Activated CD8-positive, alpha-beta T cell treated with anti-CD3 and anti-CD28 coated beads for 36 hours (primary cell): ENCODE results near the gene CD248. TPM values are rescaled to one million over a fixed set of nuclear protein-coding genes. Genes with fewer than 3 reads are reported as not detected.
"Not testable (repeated sequence)": the region's sequence is repeated elsewhere in the genome, so short reads cannot be mapped to it uniquely, and the experiment has no call there.

Source experiments
- ATAC-seq: fragments of 200-7000 bp; cut with Tn5 transposase; one replicate; pipeline ENCODE4 v1.10.0; 2021; ENCODE audit warnings: mild to moderate bottlenecking, moderate library complexity
- CTCF ChIA-PET: fragments of 350-600 bp; sonication (Branson Sonifier 250); formaldehyde crosslinking; loops from one replicate; lab custom pipeline; 2021; ENCODE audit warnings: antibody characterized with exemption; lab: Charles Lee
- POLR2A ChIA-PET: fragments of 350-600 bp; sonication (Branson Sonifier 250); formaldehyde crosslinking; loops from one replicate; lab custom pipeline; 2021; ENCODE audit warnings: antibody characterized with exemption; lab: Charles Lee
- DNase-seq: peaks from one replicate; pipeline ENCODE4 v3.0.0-alpha.2; 2020
- H3K27ac Mint-ChIP-seq: one replicate; pipeline ENCODE4 v1.8.0; 2021; ENCODE audit warnings: mild to moderate bottlenecking, mixed read lengths
- H3K27me3 Mint-ChIP-seq: one replicate; pipeline ENCODE4 v1.8.0; 2021; ENCODE audit warnings: mixed read lengths
- H3K36me3 Mint-ChIP-seq: one replicate; pipeline ENCODE4 v1.8.0; 2021; ENCODE audit warnings: low read depth, mixed read lengths
- H3K4me1 Mint-ChIP-seq: one replicate; pipeline ENCODE4 v1.8.0; 2021; ENCODE audit warnings: low read depth, mixed read lengths
- H3K4me3 Mint-ChIP-seq: one replicate; pipeline ENCODE4 v1.8.0; 2021; ENCODE audit warnings: mild to moderate bottlenecking, moderate library complexity, mixed read lengths
- H3K9me3 Mint-ChIP-seq: one replicate; pipeline ENCODE4 v1.8.0; 2021; ENCODE audit warnings: mixed read lengths
- intact Hi-C: fragments of 100-400 bp; cut with micrococcal nuclease; formaldehyde crosslinking; loops from one replicate; pipeline ENCODE4 v1.10.0; 2022
- total RNA-seq, 2 experiments: library from RNA; stranded (reverse); gene quantifications; one replicate each; pipeline ENCODE4 v1.2.3, GENCODE V29; 2021
- TF ChIP-seq, protein P1 (sequence below): fragments of 200-600 bp; IDR thresholded peaks from one replicate; pipeline ENCODE4 v1.8.0; 2022; ENCODE audit warnings: antibody characterized with exemption, mild to moderate bottlenecking

CD248 gene
- total RNA-seq, 2 experiments from 2014 or later, result 16.3 to 16.8 TPM

DNA sequence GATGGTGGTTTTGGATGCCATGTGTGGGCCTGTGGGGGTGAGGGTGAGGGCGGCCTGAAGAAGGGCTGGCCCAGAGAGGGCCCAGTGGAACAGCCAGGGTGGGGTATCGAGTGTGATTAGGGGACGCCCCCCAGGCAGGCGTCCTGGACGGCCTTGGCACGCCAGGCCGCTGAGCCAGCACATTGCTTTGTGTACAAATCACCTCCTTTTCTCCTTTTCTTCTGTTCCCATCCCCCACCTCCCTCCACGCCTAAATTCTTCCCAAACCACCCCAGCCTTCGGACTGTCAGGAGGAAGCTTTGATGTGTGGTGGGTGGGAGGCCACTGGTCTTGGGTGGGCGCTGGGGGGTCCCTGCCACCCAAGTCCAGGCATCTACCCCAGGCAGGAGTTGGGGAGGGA lies 7.8 kb upstream of the CD248 start:
- DNase-seq, result no peak
- no peak for ATAC-seq
- Mint-ChIP-seq H3K27ac (peak overlapping the region; percentile 30), H3K4me3 (no peak overlapping the region), H3K36me3 (peaks cover 5% of the 10 kb centered on the region), H3K27me3 (no peaks in the 10 kb centered on the region), H3K9me3 (peaks cover 6% of the 10 kb centered on the region), H3K4me1 (peaks cover 62% of the 10 kb centered on the region)
- TF ChIP-seq, protein P1, sequence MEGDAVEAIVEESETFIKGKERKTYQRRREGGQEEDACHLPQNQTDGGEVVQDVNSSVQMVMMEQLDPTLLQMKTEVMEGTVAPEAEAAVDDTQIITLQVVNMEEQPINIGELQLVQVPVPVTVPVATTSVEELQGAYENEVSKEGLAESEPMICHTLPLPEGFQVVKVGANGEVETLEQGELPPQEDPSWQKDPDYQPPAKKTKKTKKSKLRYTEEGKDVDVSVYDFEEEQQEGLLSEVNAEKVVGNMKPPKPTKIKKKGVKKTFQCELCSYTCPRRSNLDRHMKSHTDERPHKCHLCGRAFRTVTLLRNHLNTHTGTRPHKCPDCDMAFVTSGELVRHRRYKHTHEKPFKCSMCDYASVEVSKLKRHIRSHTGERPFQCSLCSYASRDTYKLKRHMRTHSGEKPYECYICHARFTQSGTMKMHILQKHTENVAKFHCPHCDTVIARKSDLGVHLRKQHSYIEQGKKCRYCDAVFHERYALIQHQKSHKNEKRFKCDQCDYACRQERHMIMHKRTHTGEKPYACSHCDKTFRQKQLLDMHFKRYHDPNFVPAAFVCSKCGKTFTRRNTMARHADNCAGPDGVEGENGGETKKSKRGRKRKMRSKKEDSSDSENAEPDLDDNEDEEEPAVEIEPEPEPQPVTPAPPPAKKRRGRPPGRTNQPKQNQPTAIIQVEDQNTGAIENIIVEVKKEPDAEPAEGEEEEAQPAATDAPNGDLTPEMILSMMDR, result no peak
- ChIA-PET CTCF (interaction anchor here (3.7 kb wide), 1 partner anchor 13 kb away, joined by 39 read pairs; no protein-coding TSS in a partner anchor), POLR2A (interaction anchor here (1.0 to 1.6 kb wide), 2 partner anchors 11 to 44 kb away, joined by 4 to 5 read pairs; no protein-coding TSS in a partner anchor)
- intact Hi-C loops, result no loop called here

GRCh38 chr11:66323684-66324083 lies 6.8 kb upstream of the CD248 start:
- Mint-ChIP-seq H3K4me1 (peaks cover 67% of the 10 kb centered on the region), H3K27me3 (no peaks in the 10 kb centered on the region), H3K27ac (no peak overlapping the region), H3K36me3 (peaks cover 5% of the 10 kb centered on the region), H3K9me3 (peaks cover 6% of the 10 kb centered on the region), H3K4me3 (no peak overlapping the region)
- TF ChIP-seq, protein P1, result no peak
- ATAC-seq, result no peak
- CTCF ChIA-PET, result interaction anchor here (3.7 kb wide), 1 partner anchor 12 kb away, joined by 39 read pairs; no protein-coding TSS in a partner anchor
- DNase-seq, result no peak
- intact Hi-C loops, result no loop called here
- POLR2A ChIA-PET, result interaction anchor here (1.0 to 1.6 kb wide), 2 partner anchors 10 to 43 kb away, joined by 4 to 5 read pairs; no protein-coding TSS in a partner anchor

- POLR2A ChIA-PET, result interaction anchor here (0.6 to 1.8 kb wide), 3 partner anchors 11 to 75 kb away, joined by 3 to 11 read pairs (median 3); no protein-coding TSS in a partner anchor
- H3K27ac Mint-ChIP-seq, result peak overlapping the region; percentile 76
Measured at GRCh38 chr11:66322732-66323427, 6.0 kb upstream of the CD248 start.

DNA sequence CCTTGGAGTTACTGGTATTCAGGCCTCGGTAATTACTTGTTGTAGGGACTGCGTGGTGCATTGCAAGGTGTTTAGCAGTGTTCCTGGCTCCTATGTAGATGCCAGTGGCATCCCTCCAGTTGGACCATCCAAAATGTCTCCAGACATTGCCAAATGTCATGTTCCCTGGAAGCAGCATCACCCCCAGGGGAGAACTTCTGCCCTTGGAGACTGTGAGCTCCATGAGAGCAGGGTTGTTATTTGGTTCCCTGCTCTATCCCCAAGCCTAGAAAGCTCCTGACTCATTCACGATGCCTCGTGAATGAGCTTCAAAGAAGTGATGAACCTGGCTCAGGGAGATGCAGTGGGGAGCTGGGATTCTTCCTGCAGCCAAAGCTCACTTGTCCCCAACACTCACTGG lies 4.8 kb upstream of the CD248 start:
- H3K4me1 Mint-ChIP-seq, result peaks cover 62% of the 10 kb centered on the region
- no peak overlapping the region for H3K27ac Mint-ChIP-seq
- no peak for ATAC-seq
- TF ChIP-seq, protein P1, result no peak
- H3K4me3 Mint-ChIP-seq, result no peak overlapping the region
- DNase-seq, result no peak
- H3K36me3 Mint-ChIP-seq, result peaks cover 5% of the 10 kb centered on the region
- ChIA-PET POLR2A (interaction anchor here (1.0 to 1.8 kb wide), 2 partner anchors 9 to 51 kb away, joined by 3 to 11 read pairs; no protein-coding TSS in a partner anchor), CTCF (interaction anchor here (1.5 to 1.9 kb wide), 5 partner anchors 9 to 67 kb away, joined by 3 to 39 read pairs (median 5); partner anchors contain the start of gene RIN1)
- intact Hi-C loops, result no loop called here
- H3K9me3 Mint-ChIP-seq, result peaks cover 6% of the 10 kb centered on the region
- no peaks in the 10 kb centered on the region for H3K27me3 Mint-ChIP-seq

More at GRCh38 chr11:66322732-66323427, 6.0 kb upstream of the CD248 start:
- intact Hi-C loops, result no loop called here
- DNase-seq, result no peak
- Mint-ChIP-seq H3K36me3 (peaks cover 5% of the 10 kb centered on the region), H3K9me3 (peaks cover 6% of the 10 kb centered on the region), H3K4me1 (peaks cover 67% of the 10 kb centered on the region), H3K4me3 (no peak overlapping the region), H3K27me3 (no peaks in the 10 kb centered on the region)
- CTCF ChIA-PET, result interaction anchor here (1.5 to 1.9 kb wide), 5 partner anchors 10 to 66 kb away, joined by 3 to 39 read pairs (median 5); partner anchors contain the start of gene RIN1
- TF ChIP-seq, protein P1, result no peak
- ATAC-seq, result no peak

DNA sequence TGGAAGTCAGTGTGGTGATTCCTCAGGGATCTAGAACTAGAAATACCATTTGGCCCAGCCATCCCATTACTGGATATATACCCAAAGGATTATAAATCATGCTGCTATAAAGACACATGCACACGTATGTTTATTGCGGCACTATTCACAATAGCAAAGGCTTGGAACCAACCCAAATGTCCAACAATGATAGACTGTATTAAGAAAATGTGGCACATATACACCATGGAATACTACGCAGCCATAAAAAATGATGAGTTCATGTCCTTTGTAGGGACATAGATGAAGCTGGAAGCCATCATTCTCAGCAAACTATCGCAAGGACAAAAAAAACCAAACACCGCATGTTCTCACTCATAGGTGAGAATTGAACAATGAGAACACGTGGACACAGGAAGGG lies 3.9 kb upstream of the CD248 start:
- CTCF ChIA-PET, H3K27ac Mint-ChIP-seq, DNase-seq, H3K4me3 Mint-ChIP-seq, H3K36me3 Mint-ChIP-seq, POLR2A ChIA-PET, H3K27me3 Mint-ChIP-seq, ATAC-seq, intact Hi-C loops, H3K9me3 Mint-ChIP-seq: not testable (repeated sequence)
- H3K4me1 Mint-ChIP-seq, result peaks cover 60% of the 10 kb centered on the region

DNA sequence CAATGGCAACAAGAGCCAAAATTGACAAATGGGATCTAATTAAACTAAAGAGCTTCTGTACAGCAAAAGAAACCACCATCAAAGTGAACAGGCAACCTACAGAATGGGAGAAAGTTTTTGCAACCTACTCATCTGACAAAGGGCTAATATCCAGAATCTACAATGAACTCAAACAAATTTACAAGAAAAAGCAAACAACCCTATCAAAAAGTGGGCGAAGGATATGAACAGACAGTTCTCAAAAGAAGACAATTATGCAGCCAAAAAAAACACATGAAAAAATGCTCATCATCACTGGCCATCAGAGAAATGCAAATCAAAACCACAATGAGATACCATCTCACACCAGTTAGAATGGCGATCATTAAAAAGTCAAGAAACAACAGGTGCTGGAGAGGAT lies 3.4 kb upstream of the CD248 start:
- Mint-ChIP-seq H3K36me3 (peaks cover 11% of the 10 kb centered on the region), H3K27ac (peak overlapping the region; percentile 63), H3K4me1 (peaks cover 60% of the 10 kb centered on the region)
- POLR2A ChIA-PET, result interaction anchor here (1.2 kb wide), 1 partner anchor 32 kb away, joined by 3 read pairs; the partner anchor contains the start of gene YIF1A
- H3K4me3 Mint-ChIP-seq, CTCF ChIA-PET, intact Hi-C loops, H3K27me3 Mint-ChIP-seq, DNase-seq, H3K9me3 Mint-ChIP-seq, ATAC-seq: not testable (repeated sequence)
